Keratinocyte (primary cell): ENCODE results near the gene PLAAT4. TPM values are rescaled to one million over a fixed set of nuclear protein-coding genes. Genes with fewer than 3 reads are reported as not detected.
"Not testable (repeated sequence)": the region's sequence is repeated elsewhere in the genome, so short reads cannot be mapped to it uniquely, and the experiment has no call there.

ENCODE experiments used
- DNase-seq: peaks from one replicate; pipeline ENCODE4 v3.0.0-alpha.2; 2011; ENCODE audit warnings: low read depth, missing footprints, low spot score
- FAIRE-seq: peaks from 2 replicates; lab custom pipeline; 2011; peaks lifted over from hg19 to GRCh38; lab: Jason Lieb, UNC
- H2AFZ ChIP-seq: 2 replicates; pipeline ENCODE4 v1.6.0; 2012; ENCODE audit warnings: low read length, control low read depth, inconsistent platforms; ENCODE audit not compliant: control insufficient read depth
- H3K27ac ChIP-seq: 2 replicates; pipeline ENCODE4 v1.5.1; 2011; ENCODE audit warnings: low read length; ENCODE audit not compliant: control insufficient read depth, insufficient read depth
- H3K27me3 ChIP-seq: 3 replicates; pipeline ENCODE4 v1.6.0; 2011; ENCODE audit warnings: low read length; ENCODE audit not compliant: control insufficient read depth, insufficient read depth; ENCODE audit errors: extremely low read depth
- H3K36me3 ChIP-seq, 2 experiments: 2 replicates in 1 of 2; 3 replicates in 1 of 2; pipeline ENCODE4 v1.5.1; 2011; ENCODE audit warnings: low read length in 2 of 2, mild to moderate bottlenecking in 1 of 2; ENCODE audit not compliant: control insufficient read depth in 2 of 2, insufficient read depth in 2 of 2; ENCODE audit errors: extremely low read depth in 1 of 2
- H3K4me1 ChIP-seq: 3 replicates; pipeline ENCODE4 v1.5.1; 2011; ENCODE audit warnings: low read length; ENCODE audit not compliant: control insufficient read depth, insufficient read depth; ENCODE audit errors: extremely low read depth
- H3K4me2 ChIP-seq: 3 replicates; pipeline ENCODE4 v1.6.0; 2011; ENCODE audit warnings: low read depth, low read length; ENCODE audit not compliant: control insufficient read depth, insufficient read depth; ENCODE audit errors: extremely low read depth
- H3K4me3 ChIP-seq, 3 experiments: fragments of 200-600 bp in 1 of 3; sonication (generic) in 1 of 3; 2 replicates in 2 of 3; 3 replicates in 1 of 3; pipeline ENCODE4 v1.5.1; 2011 to 2016; ENCODE audit warnings: low read length in 3 of 3, mild to moderate bottlenecking in 3 of 3, control low read depth in 2 of 3, inconsistent platforms in 1 of 3, low read depth in 1 of 3, mixed read lengths in 1 of 3, mixed run types in 1 of 3, moderate library complexity in 1 of 3; ENCODE audit not compliant: control insufficient read depth in 2 of 3, insufficient read depth in 2 of 3; ENCODE audit errors: extremely low read depth in 1 of 3
- H3K79me2 ChIP-seq: 2 replicates; pipeline ENCODE4 v1.6.0; 2012; ENCODE audit warnings: low read length; ENCODE audit not compliant: control insufficient read depth, insufficient read depth
- H3K9ac ChIP-seq: 3 replicates; pipeline ENCODE4 v1.6.0; 2011; ENCODE audit warnings: low read length; ENCODE audit not compliant: control insufficient read depth, insufficient read depth; ENCODE audit errors: extremely low read depth
- H3K9me1 ChIP-seq: 3 replicates; pipeline ENCODE4 v1.6.0; 2011; ENCODE audit warnings: low read length; ENCODE audit not compliant: control insufficient read depth, insufficient read depth; ENCODE audit errors: extremely low read depth
- H3K9me3 ChIP-seq: 2 replicates; pipeline ENCODE4 v1.5.1; 2012; ENCODE audit warnings: low read depth, low read length; ENCODE audit not compliant: control insufficient read depth
- H4K20me1 ChIP-seq: 3 replicates; pipeline ENCODE4 v1.6.0; 2011; ENCODE audit warnings: low read length; ENCODE audit not compliant: control insufficient read depth, insufficient read depth; ENCODE audit errors: extremely low read depth
- EZH2 ChIP-seq: IDR thresholded peaks from one replicate; pipeline ENCODE4 v1.6.1; 2012; ENCODE audit warnings: inconsistent platforms, mild to moderate bottlenecking, low read length, moderate library complexity
- dilution Hi-C: fragments of 300-500 bp; cut with MboI; formaldehyde crosslinking; loops from one replicate; pipeline ENCODE4 v1.7.0; 2020; ENCODE audit warnings: low sequenced_read_pairs; ENCODE audit not compliant: extremely low pct_ligation_motif_present
- polyA plus RNA-seq, 5 experiments: library from polyadenylated mRNA; depleted of rRNA in 3 of 5; stranded (reverse) in 3 of 5; stranded (forward) in 1 of 5; unstranded in 1 of 5; fragments of >200 nt; gene quantifications; 1 replicate in 1 of 5; 2 replicates in 3 of 5; 3 replicates in 1 of 5; pipeline versions ENCODE4 v1.2.1 to v1.2.3, GENCODE V29; 2011 to 2012; ENCODE audit warnings: missing spikeins in 2 of 5, low read depth in 1 of 5, low replicate concordance in 1 of 5
- TF ChIP-seq, protein P1 (sequence below), 3 experiments: IDR thresholded peaks in 1 of 3; conservative IDR thresholded peaks in 1 of 3; optimal IDR thresholded peaks in 1 of 3; 2 replicates in 2 of 3; 3 replicates in 1 of 3; pipeline versions ENCODE3 to v1.5.1; 2011; ENCODE audit warnings: low read length in 3 of 3, mild to moderate bottlenecking in 3 of 3, moderate library complexity in 2 of 3, control low read depth in 1 of 3, inconsistent platforms in 1 of 3; ENCODE audit not compliant: insufficient read depth in 2 of 3; ENCODE audit errors: extremely low read depth in 1 of 3

PLAAT4 gene
- polyA plus RNA-seq, 1 donor (not counting 4 experiments of a cell fraction or from before 2014, with no cell fraction given): 2.0 TPM

DNA sequence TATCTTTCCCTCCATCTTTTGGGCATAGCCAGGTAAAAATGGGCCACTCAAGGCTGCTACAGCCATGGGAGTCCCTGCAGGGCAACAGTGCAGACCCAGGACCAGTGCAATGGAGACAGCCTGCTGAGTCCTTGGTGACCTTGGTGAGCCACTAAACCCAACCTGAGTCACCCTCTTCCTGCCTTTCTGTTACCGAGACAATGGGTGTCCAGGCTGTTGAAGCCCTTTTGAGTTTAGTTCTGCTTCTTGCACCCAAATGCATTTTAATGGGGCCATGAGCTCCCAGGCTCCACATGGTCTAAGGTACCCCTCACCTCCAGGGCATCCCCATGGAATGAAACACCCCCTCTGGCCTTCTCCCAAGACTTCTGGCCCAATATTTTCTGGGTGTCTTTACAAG is 874 bp upstream of the PLAAT4 start:
- Histone ChIP-seq H3K9me3 (no peaks in the 10 kb centered on the region), H2AFZ (no peak overlapping the region), H3K4me2 (no peak overlapping the region), H3K4me3 (no peak overlapping the region), H3K27ac (no peak overlapping the region), H3K36me3 (no peaks in the 10 kb centered on the region), H3K4me1 (peaks cover 19% of the 10 kb centered on the region), H3K79me2 (no peaks in the 10 kb centered on the region), H3K9ac (no peak overlapping the region), H3K27me3 (no peaks in the 10 kb centered on the region), H3K9me1 (no peaks in the 10 kb centered on the region), H4K20me1 (no peaks in the 10 kb centered on the region)
- no peak for FAIRE-seq
- no peak for DNase-seq
- dilution Hi-C loops: no loop called here
- TF ChIP-seq, protein P1, sequence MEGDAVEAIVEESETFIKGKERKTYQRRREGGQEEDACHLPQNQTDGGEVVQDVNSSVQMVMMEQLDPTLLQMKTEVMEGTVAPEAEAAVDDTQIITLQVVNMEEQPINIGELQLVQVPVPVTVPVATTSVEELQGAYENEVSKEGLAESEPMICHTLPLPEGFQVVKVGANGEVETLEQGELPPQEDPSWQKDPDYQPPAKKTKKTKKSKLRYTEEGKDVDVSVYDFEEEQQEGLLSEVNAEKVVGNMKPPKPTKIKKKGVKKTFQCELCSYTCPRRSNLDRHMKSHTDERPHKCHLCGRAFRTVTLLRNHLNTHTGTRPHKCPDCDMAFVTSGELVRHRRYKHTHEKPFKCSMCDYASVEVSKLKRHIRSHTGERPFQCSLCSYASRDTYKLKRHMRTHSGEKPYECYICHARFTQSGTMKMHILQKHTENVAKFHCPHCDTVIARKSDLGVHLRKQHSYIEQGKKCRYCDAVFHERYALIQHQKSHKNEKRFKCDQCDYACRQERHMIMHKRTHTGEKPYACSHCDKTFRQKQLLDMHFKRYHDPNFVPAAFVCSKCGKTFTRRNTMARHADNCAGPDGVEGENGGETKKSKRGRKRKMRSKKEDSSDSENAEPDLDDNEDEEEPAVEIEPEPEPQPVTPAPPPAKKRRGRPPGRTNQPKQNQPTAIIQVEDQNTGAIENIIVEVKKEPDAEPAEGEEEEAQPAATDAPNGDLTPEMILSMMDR (optimal IDR thresholded peaks at IDR 0.05 in 1 of 3, IDR thresholded peaks at IDR 0.05 in 1 of 3, conservative IDR thresholded peaks at IDR 0.05 in 1 of 3; ENCODE audit: extremely low read depth in 1 of 3, insufficient read depth in 2 of 3, low read length in 3 of 3): no peak
- no peak for TF ChIP-seq EZH2

DNA sequence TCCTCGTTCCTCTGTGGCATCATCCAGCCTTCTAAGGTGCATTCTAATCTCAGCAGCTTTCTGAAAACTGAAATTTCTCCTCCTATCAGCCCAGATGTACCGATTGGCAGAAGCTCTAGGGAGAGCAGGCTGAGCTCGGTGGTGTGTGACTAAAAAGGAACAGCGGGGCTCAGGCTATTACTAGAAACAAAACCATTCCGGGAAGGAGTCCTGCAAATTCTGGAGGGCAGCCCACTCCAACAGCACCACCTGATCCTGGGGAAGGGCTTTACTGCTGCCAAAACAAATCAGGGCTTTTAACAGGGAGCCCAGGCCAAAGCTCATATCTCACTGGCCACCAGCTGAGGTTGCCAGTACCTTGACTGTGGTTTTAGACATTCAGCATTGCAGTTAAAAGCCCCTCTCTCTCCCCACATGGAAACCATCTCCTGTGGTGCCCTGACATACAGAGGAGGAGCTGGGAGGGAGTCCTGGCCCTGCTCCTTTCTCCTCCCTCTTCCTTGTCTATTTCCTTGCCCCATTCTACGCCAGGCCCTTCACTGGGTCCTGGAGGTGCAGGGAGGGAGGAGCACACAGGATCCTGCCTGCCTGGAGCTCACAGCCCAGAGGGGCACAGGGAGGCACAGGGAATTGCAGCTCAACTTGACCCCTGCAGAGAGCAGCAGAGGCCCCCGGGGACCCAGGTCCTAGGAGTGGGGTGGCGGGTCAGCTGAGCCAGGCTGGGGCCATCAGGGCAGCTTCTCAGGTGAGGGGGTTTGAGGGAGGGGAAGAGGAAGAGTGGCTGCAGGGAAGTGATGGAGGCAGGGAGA is 889 bp downstream of the PLAAT4 start:
- TF ChIP-seq, protein P1 (optimal IDR thresholded peaks at IDR 0.05 in 1 of 3, IDR thresholded peaks at IDR 0.05 in 1 of 3, conservative IDR thresholded peaks at IDR 0.05 in 1 of 3; ENCODE audit: extremely low read depth in 1 of 3, insufficient read depth in 2 of 3, low read length in 3 of 3): no peak
- no peak for TF ChIP-seq EZH2
- H3K79me2 ChIP-seq: no peaks in the 10 kb centered on the region
- peak overlapping the region; percentile 64 for H3K9ac ChIP-seq
- no peak overlapping the region for H3K27ac ChIP-seq
- no peaks in the 10 kb centered on the region for H3K27me3 ChIP-seq
- FAIRE-seq (no peak), DNase-seq (no peak)
- H3K4me1 ChIP-seq: peaks cover 9% of the 10 kb centered on the region
- dilution Hi-C loops: no loop called here
- H3K9me1 ChIP-seq: no peaks in the 10 kb centered on the region
- peak overlapping the region in 1 of 3 experiments; percentile 45 for H3K4me3 ChIP-seq
- H3K36me3 ChIP-seq: no peaks in the 10 kb centered on the region
- no peaks in the 10 kb centered on the region for H4K20me1 ChIP-seq
- peak overlapping the region; percentile 84 for H2AFZ ChIP-seq
- H3K9me3 ChIP-seq: no peaks in the 10 kb centered on the region
- peak overlapping the region; percentile 84 for H3K4me2 ChIP-seq

DNA sequence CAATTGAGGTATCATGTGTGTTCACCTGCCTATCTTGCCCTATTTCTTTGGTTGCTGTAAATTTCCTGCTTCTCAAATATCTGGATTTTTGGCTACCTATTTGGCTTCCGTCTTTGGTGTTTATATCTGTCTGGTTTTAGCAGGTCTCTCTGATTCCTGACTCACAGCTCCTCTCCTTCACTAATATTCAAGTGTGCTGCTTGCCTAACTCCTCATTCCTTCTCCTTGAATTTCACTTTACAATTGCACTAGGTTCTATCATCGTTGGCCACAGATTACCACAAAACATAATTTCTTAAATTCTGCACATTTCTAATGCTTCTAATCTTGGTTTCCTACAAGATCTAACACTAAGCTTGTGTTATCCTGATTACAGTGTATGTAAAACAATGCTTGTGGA is 5.9 kb downstream of the PLAAT4 start:
- H3K4me3 ChIP-seq, H3K9ac ChIP-seq, H2AFZ ChIP-seq, H3K9me1 ChIP-seq, H3K36me3 ChIP-seq, H3K79me2 ChIP-seq, H3K9me3 ChIP-seq, H4K20me1 ChIP-seq, H3K27me3 ChIP-seq, dilution Hi-C loops, DNase-seq, H3K4me1 ChIP-seq, H3K27ac ChIP-seq, H3K4me2 ChIP-seq, FAIRE-seq: not testable (repeated sequence)
